Stimulated activated CD8-positive, alpha-beta memory T cell treated with anti-CD3 and anti-CD28 coated beads, Interleukin-15, amount 100 ng/mL, for 1 hour (primary cell): ENCODE results near the gene ELOVL5.
"Not testable (repeated sequence)": the region's sequence is repeated elsewhere in the genome, so short reads cannot be mapped to it uniquely, and the experiment has no call there.

Experiments
- DNase-seq: peaks from one replicate; pipeline ENCODE4 v3.0.0-alpha.2; 2020; ENCODE audit warnings: low read depth

ELOVL5 gene

GRCh38 chr6:53328375-53328774 is 20.4 kb downstream of the ELOVL5 start:
- DNase-seq, result no peak

GRCh38 chr6:53327017-53327395 is 21.7 kb downstream of the ELOVL5 start:
- DNase-seq, result no peak

GRCh38 chr6:53326372-53327016 is 22.3 kb downstream of the ELOVL5 start:
- no peak for DNase-seq

- DNase-seq, result no peak
These were observed 23.0 kb downstream of the ELOVL5 start for GRCh38 chr6:53325785-53326184.

DNA sequence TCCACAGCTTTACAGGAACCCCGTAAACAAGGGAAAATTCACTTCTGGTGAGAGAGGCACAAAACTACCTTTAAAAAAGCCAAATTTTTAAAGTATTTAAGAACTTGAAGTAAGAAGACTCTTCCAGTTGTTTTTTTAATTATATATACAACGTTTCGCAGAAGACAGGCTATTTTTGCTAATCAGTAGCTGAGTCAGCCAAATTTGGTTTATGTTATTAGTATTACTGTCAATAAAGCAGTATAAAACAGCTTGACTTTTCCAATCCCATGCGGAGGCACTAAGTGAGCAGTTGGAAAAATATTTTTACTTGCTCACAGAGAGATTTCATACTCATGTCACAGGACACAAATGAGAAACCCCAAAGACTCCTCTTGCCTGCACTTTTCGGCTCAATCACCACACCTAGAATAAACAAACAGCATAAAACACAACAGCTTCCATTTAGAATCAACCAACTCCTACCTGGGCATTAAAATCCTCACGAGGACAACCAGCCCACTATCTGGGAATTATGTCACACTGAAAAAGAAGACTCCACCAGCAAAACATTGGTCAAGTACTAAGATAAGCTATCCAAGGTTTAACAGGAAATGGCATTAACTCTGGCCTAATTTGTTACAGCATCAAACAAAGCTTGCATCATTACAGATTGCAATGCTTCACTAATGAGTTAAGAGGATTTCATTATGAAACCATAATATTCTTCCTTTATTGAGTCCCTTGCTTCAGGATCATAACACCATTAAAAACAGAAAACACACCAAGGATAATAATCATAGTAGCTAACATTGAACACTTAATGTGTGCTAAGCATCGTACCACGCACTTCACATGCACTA is 26.3 kb downstream of the ELOVL5 start:
- DNase-seq, result no peak

- DNase-seq, result no peak
These were observed 27.0 kb downstream of the ELOVL5 start for GRCh38 chr6:53321701-53322100.

DNA sequence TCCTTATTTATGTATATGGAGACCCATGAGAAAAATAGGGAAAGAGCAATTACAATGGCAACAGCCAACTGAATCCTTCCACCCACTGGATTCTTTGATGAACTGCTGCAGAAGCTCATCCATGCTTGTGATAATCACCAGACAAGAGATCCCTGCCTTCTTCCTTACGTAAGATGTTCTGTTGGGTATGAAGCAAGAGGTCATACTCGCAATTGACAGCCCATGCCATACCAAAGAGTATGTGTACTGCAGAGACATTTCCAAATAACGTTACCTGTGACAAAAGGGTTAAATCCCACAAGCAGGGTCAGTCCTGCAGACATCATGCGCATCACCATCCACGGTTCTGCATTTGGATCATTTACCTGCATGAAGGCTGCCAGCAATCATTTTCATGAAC is 27.8 kb downstream of the ELOVL5 start:
- no peak for DNase-seq

DNA sequence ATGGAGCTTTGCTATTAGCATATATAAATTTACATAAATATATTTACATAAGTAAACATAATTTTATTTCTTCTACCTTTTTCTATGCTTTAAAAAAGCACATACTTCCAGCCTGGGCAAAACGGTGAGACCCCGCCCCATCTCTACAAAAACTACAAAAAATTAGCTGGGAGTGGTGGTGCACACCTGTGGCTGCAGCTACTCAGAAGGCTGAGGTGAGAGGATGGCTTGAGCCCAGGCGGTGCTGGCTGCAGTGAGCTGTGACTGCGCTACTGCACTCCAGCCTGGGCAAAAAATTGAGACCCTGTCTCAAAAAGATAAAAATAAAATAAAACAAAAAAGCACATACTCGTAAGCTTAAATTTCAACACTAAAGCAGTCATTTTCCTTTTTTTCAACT is 30.3 kb downstream of the ELOVL5 start:
- DNase-seq, result no peak

GRCh38 chr6:53317861-53318260 is 30.9 kb downstream of the ELOVL5 start:
- no peak for DNase-seq

GRCh38 chr6:53317299-53317698 is 31.5 kb downstream of the ELOVL5 start:
- DNase-seq, result not testable (repeated sequence)

- DNase-seq, result no peak
These were observed 32.6 kb downstream of the ELOVL5 start for GRCh38 chr6:53316142-53316541.

DNA sequence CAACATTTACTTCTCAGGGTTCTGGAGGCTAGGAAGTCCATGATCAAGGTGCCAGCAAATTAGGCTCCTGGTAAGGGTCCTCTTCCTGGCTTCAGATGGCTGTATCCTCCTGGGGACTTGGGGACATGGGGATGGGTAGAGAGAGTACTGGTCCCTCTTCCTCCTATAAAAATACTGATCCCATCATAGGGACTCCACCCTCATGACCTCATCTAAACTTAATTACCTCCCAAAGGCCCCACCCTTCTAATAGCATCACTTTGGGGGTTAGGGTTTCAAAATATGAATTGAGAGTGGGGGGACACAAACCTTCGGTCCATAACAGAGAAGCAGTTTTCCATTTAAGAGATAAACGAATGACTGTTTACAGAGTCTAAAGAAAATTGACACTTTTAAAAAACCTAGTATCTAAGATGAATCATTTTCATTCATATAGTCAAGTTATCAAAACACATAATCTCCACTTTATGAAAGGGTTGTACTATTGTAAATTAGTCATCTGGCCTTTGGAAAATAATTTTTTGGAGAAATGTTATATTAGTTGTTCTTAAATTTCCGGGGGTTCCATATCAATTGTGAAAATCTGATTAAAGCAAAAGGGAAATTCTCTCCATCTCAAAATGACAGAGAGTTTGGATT is 33.5 kb downstream of the ELOVL5 start:
- no peak for DNase-seq

DNA sequence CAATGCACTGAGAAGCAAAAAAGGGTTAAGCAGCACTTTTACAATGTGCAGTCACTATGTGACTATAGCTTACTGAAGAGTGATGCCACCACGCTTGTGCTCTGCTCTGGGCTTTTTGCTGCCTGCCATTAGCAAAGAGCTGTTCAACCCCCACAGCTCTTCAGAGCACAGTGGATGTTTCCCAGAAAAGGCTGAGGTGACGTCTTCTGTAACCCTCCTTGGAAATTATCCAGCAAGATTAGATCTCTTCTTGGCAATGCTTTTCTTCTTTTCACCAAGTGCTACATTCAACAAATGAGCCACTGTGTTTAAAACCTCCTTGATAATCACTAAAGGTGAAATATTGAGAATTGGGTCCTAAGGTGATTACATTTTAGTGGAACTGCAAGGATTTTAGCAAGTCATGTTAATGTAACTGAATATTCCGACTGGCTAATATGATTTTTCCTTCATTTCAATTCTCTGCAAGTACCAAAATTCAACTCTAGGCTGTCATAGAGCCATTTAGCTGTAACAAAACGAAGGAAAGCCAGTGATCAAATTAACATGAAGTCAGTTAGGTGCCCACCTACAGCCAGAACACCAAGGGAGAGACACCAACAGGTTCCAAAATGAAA is 34.9 kb downstream of the ELOVL5 start:
- no peak for DNase-seq

GRCh38 chr6:53312355-53312754 is 36.4 kb downstream of the ELOVL5 start:
- no peak for DNase-seq

GRCh38 chr6:53311586-53311935 is 37.2 kb downstream of the ELOVL5 start:
- no peak for DNase-seq

DNA sequence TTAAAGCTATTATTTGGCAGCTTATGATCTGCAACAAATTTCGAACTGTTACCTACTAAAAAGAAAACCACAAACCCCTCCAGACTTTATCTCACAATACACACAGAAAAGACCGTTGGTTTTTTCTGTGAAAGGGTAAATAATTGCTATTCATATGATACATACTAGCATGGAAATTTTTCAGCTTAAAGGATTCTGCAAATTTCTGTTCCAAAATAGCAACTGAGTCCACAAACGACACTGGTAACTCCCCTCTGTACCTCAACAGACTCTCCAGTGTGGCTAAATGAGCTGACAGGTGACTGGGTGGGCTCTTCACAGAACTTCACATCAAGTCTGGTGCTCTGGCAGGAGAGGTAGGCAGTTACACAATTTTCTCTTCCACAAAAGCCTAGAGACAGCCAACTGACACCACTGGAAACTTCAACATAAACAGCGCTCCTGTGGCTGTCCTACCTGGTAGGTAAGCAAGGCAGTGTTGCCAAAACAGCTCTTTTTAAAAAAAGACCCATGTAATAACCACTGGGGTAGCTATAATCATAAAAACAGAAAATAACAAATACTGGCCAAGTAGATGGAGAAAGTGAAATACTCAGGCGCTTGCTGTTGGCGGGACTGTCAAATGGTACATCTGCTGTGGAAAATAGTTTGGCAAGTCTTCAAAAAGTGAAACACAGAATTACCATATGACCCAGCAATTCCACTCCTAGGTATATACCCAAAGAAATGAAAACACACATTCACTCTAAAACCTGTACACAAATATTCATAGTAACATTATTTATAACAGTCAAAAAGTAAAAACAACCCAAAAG is 37.8 kb downstream of the ELOVL5 start:
- DNase-seq, result no peak

DNA sequence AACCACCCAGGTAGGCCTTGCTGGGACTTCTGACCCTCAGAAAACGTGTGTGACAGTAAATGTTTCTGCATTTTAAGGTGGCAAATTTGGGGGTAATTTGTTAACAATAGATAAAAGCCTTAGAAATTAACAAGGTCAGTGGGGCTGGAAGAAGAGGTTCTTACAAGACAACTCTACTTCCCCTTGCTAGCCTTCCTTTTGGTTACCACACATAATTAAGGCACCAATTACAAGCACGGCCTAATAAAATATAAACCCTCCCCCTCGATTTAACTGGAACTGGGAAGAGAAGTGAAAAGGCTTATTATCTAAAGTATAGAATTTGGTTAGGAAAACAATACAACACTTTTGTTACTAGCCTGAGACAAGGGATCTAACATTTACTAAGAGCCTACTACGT is 38.8 kb downstream of the ELOVL5 start:
- DNase-seq, result no peak

DNA sequence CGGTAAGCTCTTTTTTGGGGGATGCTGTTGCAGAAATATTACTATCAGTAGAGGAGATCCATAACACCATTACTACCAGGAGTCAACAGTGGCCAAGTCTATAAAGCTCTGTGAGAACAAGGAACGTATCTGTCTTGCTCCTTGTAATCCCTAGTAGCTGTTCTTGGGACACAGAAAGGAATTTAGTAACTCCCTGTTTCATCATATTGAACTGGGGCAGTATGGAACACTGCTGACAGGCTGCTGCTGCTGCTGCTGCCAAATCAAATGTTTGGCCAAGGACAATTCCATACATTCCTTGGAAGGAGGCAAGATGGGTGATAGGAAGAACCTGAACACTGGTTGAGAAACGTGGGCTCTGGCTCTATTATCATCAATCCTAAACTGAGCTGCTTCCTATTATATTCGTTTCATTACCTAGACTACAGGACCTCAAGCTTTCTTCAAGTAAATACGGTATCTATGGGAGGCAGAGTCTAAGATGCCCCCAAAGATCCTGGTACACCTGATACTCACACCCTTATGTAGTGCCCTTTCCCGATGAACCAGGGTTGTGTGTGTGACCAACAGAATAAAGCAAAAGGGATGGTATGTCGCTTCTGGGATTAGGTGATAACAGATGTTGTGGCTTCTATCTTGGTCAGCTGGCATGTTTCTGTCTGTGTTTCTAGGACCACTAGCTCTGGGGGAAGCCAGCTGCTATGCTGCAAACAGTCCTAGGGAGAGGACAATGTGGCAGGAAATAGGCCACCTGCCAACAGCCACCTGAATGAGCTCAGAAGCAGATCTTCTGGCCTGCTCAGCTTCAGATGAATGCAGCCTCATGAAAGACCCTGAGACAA is 39.5 kb downstream of the ELOVL5 start:
- no peak for DNase-seq

- no peak for DNase-seq
These were observed 41.9 kb downstream of the ELOVL5 start for GRCh38 chr6:53306819-53307347.

DNA sequence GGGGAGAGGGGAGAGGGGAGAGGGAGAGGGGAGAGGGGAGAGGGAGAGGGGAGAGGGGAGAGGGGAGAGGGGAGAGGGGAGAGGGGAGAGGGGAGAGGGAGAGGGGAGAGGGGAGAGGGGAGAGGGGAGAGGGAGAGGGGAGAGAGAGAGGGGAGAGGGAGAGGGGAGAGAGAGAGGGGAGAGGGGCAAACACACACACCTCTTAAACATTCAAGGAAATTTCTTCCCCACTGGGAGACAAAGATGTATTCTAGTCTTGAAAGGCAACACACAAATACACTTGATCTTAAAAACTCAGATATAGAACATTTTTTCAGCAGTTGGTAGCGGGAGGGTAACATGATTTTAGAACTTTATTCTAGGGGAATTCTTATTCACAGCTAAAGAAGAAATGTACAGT is 42.5 kb downstream of the ELOVL5 start:
- DNase-seq, result not testable (repeated sequence)

DNA sequence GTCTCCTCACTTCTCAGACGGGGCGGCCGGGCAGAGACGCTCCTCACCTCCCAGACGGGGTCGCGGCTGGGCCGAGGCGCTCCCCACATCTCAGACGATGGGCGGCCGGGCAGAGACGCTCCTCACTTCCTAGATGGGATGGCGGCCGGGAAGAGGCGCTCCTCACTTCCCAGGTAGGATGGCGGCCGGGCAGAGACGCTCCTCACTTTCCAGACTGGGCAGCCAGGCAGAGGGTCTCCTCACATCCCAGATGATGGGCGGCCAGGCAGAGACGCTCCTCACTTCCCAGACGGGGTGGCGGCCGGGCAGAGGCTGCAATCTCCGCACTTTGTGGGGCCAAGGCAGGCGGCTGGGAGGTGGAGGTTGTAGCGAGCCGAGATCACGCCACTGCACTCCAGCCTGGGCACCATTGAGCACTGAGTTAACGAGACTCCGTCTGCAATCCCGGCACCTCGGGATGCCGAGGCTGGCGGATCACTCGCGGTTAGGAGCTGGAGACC is 43.2 kb downstream of the ELOVL5 start:
- DNase-seq, result not testable (repeated sequence)
